ENCODE results near the gene TMEM74B. TPM values are rescaled to one million over a fixed set of nuclear protein-coding genes. Genes with fewer than 3 reads are reported as not detected.

Gene TMEM74B
- total RNA-seq, 4 donors from 2014 or later: 1.7 to 2.8 TPM; not detected in 2

- TF ChIP-seq CTCF (IDR thresholded peaks at IDR 0.05): no peak
- no peak for ATAC-seq (ENCODE audit: low FRiP score)
These were observed 22.6 kb upstream of the TMEM74B start for GRCh38 chr20:1207293-1207878.

GRCh38 chr20:1206366-1207148 lies 21.8 kb upstream of the TMEM74B start:
- ATAC-seq (ENCODE audit: low FRiP score): no peak

More at GRCh38 chr20:1207293-1207878, 22.6 kb upstream of the TMEM74B start:
- DNase-seq (ENCODE audit: low spot score): no peak

GRCh38 chr20:1205802-1206201 lies 21.0 kb upstream of the TMEM74B start:
- DNase-seq (ENCODE audit: low spot score) (no peak), ATAC-seq (ENCODE audit: low FRiP score) (no peak)
- TF ChIP-seq CTCF (IDR thresholded peaks at IDR 0.05): no peak

More at GRCh38 chr20:1206366-1207148, 21.8 kb upstream of the TMEM74B start:
- no peak for DNase-seq (ENCODE audit: low spot score)
- TF ChIP-seq CTCF (IDR thresholded peaks at IDR 0.05): no peak

GRCh38 chr20:1204576-1204975 lies 19.8 kb upstream of the TMEM74B start:
- DNase-seq (ENCODE audit: low spot score): no peak
- no peak for TF ChIP-seq CTCF (IDR thresholded peaks at IDR 0.05)
- no peak for ATAC-seq (ENCODE audit: low FRiP score)

GRCh38 chr20:1204113-1204512 lies 19.3 kb upstream of the TMEM74B start:
- no peak for TF ChIP-seq CTCF (IDR thresholded peaks at IDR 0.05)
- ATAC-seq (ENCODE audit: low FRiP score): no peak
- no peak for DNase-seq (ENCODE audit: low spot score)

- no peak for TF ChIP-seq CTCF (IDR thresholded peaks at IDR 0.05)
- ATAC-seq (ENCODE audit: low FRiP score) (no peak), DNase-seq (ENCODE audit: low spot score) (no peak)
These were observed 18.8 kb upstream of the TMEM74B start for GRCh38 chr20:1203630-1204029.

Measured in omental fat pad (tissue), 4 donors.